Loucy (cell line): ENCODE results near the gene RAPGEF5.

Experiments used
- EZH2phosphoT487 ChIP-seq: fragments of 200-600 bp; IDR thresholded peaks from 2 replicates; pipeline ENCODE4 v1.6.1; 2018; ENCODE audit warnings: antibody characterized with exemption, mild to moderate bottlenecking, moderate library complexity, borderline replicate concordance
- TF ChIP-seq, protein P1 (sequence below): fragments of 200-600 bp; sonication (generic); conservative IDR thresholded peaks from 2 replicates; pipeline ENCODE4 v1.5.1; 2014; ENCODE audit warnings: mild to moderate bottlenecking, antibody characterized with exemption, low read length

DNA sequence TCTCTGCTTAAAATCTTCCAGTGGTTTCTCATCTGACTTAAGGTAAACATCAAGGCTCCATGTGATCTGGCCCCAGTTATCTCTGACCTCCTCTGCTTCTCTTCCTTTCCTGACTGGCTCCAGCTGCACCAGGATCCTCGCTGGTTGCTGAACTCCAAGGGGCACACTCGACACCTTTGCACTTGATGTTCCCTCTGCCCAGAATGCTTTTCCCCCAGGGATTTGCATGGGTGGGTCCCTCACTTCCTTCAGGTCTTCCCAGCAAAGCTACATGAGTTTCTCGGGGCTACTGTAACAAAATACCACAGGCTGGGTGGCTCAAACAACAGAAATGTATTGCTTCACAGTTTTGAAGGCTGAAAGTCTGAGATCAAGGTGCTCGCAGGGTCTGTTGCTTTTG is 245.3 kb downstream of the RAPGEF5 start:
- TF ChIP-seq, protein P1, sequence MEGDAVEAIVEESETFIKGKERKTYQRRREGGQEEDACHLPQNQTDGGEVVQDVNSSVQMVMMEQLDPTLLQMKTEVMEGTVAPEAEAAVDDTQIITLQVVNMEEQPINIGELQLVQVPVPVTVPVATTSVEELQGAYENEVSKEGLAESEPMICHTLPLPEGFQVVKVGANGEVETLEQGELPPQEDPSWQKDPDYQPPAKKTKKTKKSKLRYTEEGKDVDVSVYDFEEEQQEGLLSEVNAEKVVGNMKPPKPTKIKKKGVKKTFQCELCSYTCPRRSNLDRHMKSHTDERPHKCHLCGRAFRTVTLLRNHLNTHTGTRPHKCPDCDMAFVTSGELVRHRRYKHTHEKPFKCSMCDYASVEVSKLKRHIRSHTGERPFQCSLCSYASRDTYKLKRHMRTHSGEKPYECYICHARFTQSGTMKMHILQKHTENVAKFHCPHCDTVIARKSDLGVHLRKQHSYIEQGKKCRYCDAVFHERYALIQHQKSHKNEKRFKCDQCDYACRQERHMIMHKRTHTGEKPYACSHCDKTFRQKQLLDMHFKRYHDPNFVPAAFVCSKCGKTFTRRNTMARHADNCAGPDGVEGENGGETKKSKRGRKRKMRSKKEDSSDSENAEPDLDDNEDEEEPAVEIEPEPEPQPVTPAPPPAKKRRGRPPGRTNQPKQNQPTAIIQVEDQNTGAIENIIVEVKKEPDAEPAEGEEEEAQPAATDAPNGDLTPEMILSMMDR, result no peak
- TF ChIP-seq EZH2phosphoT487, result no peak
